GM18868 (cell line): ENCODE results near the gene CCL20.
"Not testable (repeated sequence)": the region's sequence is repeated elsewhere in the genome, so short reads cannot be mapped to it uniquely, and the experiment has no call there.

ENCODE experiments used
- ATAC-seq: cut with Tn5 transposase; IDR thresholded peaks from one replicate; pipeline ENCODE4 v1.9.1; 2021; ENCODE audit warnings: mild to moderate bottlenecking, moderate library complexity; ENCODE audit not compliant: unreplicated experiment

CCL20 gene, protein sequence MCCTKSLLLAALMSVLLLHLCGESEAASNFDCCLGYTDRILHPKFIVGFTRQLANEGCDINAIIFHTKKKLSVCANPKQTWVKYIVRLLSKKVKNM

GRCh38 chr2:227813562-227814353 lies at the start of gene CCL20:
CCL20 (plus strand) TSS chr2:227813842; CDS start chr2:227813912, 70 bp downstream.
- ATAC-seq: no peak

DNA sequence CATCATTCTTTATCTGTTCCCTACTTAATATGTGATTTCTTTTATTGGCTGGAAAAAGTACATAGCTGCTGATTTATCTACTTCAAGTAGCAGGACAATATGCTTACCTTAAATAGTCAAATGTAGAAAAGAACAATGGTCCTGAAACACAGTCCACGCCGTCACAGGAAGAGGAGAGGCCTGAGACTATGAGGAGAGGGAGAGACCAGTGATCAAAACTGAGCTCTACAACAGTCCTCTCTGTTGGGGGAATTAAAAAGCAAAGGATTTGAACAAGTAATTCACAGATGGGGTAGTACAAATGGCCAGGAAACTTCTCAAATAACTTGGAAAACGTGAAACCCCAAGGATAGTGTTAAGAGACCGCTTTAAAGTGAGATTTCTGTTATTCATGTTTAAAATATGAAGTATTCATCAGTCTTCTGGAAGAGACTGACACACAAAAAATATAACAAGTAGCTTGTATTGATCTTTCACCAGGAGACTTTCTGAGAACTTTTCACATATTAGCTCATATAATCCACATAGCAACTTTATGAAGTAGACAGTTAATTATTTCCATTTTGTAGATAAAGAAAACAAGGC lies 47.8 kb upstream of the CCL20 start:
- ATAC-seq: peak; percentile 24

GRCh38 chr2:227766373-227766883 lies 47.2 kb upstream of the CCL20 start:
- ATAC-seq: peak; percentile 98

DNA sequence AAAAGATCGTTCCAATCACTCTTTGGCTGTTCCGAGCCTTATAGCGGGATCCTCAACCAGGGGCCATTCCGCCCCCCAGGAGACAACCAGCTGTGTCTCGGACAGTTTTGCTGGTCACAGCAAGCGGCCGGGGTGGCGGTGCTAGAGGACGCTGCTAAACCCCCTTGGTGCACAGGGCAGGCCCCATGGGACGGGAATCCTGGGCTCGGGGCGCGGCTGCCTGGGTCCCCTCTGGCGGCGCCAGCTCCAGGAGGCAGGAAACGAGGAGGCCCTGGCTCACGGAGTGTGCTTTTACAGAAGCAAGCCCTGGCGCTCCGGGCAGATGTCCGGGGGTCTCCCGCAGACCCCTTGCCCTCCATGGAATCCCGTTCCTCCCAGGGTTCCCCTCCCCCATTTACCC lies 45.8 kb upstream of the CCL20 start:
- ATAC-seq: no peak

DNA sequence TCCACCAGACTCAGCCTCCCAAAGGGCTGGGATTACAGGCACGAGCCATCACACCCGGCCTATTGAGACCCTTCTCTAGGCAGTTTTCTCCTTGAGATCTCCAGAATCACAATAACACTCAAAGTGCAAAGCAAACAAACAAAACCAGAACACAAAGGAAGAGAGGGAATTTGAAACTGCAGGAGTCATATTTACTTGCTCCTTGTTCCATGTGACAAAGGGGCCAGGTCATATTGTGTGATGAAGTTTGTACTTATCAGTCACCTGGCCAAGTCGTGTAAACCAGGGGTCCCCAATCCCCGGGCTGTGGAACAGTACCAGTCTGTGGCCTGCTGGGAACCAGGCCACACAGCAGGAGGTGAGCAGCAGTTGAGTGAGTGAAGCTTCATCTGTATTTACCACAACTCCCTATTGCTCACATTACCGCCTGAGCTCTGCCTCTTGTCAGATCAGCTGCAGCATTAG lies 41.4 kb upstream of the CCL20 start:
- no peak for ATAC-seq

DNA sequence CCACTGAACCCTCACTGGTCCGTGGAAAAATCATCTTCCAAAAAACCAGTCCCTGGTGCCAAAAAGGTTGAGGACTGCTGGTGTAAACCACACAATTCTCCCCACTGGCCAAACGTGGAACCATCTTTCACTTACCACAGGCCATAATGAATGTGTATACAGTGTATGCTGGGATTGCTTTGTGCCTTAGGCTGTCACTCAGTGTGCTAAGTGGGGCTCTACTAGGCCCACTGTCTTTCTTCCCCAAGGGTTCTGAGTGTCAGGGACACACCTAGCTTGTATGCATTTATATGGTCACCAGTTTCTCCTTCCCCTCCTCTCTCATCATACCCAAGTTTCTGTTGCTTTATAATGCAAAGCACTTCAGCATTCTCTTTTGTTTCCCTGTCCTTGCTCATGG lies 40.7 kb upstream of the CCL20 start:
- ATAC-seq: no peak

GRCh38 chr2:227774011-227774624 lies 39.5 kb upstream of the CCL20 start:
- peak; percentile 85 for ATAC-seq

DNA sequence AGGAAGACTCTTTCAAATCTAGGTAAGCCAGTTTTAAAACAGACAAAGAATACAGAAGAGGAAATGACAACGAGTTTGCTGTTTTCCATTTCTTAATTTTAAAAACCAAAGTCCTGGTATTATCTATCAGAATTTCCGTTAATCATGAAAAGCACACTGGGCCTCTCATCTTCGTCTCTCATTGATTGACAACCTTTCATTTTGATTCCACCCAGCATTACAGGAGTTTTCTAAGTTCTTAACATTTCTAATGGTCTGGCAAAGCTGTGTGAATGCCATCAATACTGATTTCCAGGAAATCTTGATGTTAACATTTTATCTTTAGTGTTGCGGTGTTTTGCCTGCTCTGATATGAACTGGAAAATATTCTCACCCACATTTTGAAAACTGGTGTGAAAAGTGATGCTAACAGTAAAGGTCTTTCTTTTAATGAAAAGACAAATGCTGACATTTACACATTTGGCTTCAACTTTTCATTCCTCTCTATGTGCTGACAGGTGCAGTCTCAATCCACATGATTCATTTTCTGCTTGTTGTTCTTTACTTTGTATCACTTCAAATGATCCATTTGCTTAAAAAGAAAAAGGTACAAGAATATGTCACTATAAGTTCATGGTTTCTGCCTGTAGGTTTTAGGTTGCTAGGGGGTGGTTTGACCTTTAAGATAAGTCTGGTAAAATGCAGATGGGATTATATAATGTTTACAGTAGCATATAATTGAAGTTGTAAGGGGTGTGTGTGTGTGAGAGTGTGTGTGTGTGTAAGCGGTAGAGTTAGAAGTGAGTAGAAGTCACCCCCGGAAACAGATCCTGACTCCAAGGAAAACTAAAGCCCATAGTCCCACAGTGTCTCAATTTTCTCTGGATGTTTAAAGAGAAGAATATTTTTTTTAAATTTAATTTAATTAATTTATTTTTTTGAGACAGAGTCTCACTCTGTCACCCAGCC lies 38.5 kb upstream of the CCL20 start:
- no peak for ATAC-seq

GRCh38 chr2:227780981-227781615 lies 32.5 kb upstream of the CCL20 start:
- no peak for ATAC-seq

GRCh38 chr2:227781841-227782240 lies 31.8 kb upstream of the CCL20 start:
- ATAC-seq: no peak

- peak; percentile 54 for ATAC-seq
Observed at GRCh38 chr2:227782804-227783203, 30.8 kb upstream of the CCL20 start.

GRCh38 chr2:227783404-227784138 lies 30.1 kb upstream of the CCL20 start:
- ATAC-seq: peak; percentile 97

DNA sequence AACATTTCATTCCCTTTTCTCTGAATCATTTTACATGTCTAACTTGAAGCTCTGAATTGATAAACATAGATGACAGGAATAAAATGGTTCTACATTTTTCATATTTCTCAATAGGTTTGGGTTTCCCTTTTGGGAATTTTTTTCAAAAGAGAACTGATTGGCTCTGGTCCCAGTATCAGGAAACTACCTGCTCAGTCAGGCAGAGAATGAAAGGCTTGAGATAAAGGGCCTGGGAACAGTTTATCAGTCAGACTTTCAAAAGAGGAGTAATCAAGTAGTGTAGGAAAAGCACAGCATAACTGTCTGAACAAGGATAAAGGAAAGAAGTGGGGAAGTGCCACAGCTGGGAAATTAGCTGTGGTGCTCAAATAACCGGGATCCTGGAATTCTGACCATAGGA lies 28.3 kb upstream of the CCL20 start:
- ATAC-seq: no peak

DNA sequence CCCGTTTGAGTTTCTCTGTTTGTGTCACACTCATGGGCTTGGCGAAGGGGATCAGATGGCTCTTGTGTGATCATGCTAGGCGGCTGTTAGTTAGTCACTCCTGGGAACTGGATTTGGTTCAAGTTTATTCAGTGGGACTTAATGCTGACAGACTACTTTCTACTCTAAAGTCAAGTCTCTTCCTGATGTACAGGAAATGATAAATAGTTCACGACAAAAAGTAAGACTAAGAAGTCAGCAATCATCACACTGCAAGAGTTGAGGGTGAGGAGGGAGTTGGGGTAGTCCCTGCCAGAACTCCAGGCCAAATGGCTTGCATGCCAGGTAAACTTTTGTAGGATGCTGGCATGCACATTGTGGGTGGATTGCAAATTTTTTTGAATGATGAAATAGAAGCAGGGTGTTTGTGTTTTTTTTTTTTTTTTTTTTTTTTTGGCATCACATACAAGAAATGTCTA lies 25.1 kb upstream of the CCL20 start:
- no peak for ATAC-seq

DNA sequence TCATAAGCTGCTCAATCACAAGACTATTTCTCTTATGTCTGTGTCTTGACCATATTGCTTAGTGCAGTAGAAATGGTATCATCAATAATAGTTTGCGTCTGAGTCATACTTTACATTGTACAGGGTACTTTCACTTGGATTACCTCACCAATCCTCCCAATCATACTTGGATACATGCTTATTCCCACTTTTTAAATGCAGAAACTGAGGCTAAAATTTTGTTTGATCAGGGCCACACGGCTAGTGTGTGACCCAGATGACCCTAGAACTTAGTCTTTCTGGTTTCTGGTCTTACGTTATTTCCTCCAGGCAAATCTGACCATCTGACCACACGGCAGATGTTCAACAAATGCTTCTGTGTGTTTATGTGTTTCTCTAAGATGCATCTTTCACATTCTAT lies 23.8 kb upstream of the CCL20 start:
- ATAC-seq: peak; percentile 54

- no peak for ATAC-seq
Observed at GRCh38 chr2:227793148-227793712, 20.4 kb upstream of the CCL20 start.

- no peak for ATAC-seq
Observed at GRCh38 chr2:227796045-227796711, 17.5 kb upstream of the CCL20 start.

DNA sequence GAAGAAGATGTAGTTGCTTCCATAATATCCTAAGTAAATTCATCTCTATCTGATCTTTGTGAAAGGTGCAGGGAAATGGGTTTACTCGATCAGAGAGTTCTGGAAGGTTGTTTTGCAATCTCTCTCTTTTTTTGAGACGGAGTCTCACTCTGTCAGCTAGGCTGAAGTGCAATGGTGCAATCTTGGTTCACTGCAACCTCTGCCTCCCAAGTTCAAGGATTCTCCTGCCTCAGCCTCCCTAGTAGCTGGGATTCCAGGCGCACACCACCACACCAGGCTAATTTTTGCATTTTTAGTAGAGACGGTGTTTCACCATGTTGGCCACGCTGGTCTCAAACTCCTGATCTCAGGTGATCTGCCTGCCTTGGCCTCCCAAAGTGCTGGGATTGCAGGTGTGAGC lies 16.9 kb upstream of the CCL20 start:
- ATAC-seq: not testable (repeated sequence)
